ENCODE measurements around the gene PCDH7.

Gene PCDH7

GRCh38 chr4:30726090-30726675, 6.0 kb downstream of the PCDH7 start:
- DNase-seq: no peak

GRCh38 chr4:30727409-30727808, 7.2 kb downstream of the PCDH7 start:
- no peak for DNase-seq

GRCh38 chr4:30728311-30728710, 8.1 kb downstream of the PCDH7 start:
- no peak for DNase-seq

GRCh38 chr4:30743897-30744296, 23.7 kb downstream of the PCDH7 start:
- DNase-seq: no peak

- no peak for DNase-seq
Measured at GRCh38 chr4:30744386-30744785, 24.2 kb downstream of the PCDH7 start.

GRCh38 chr4:30744957-30745640, 24.9 kb downstream of the PCDH7 start:
- peak; percentile 37 for DNase-seq

GRCh38 chr4:30746735-30747134, 26.6 kb downstream of the PCDH7 start:
- no peak for DNase-seq

GRCh38 chr4:30753316-30753715, 33.1 kb downstream of the PCDH7 start:
- DNase-seq: peak; percentile 67

- peak; percentile 59 for DNase-seq
Measured at GRCh38 chr4:30754021-30754420, 33.9 kb downstream of the PCDH7 start.

- DNase-seq: peak; percentile 23
Measured at GRCh38 chr4:30755346-30755745, 35.2 kb downstream of the PCDH7 start.

GRCh38 chr4:30756553-30756952, 36.4 kb downstream of the PCDH7 start:
- DNase-seq: no peak

GRCh38 chr4:30757357-30757756, 37.2 kb downstream of the PCDH7 start:
- DNase-seq: peak; percentile 91

- DNase-seq: no peak
Measured at GRCh38 chr4:30760551-30760950, 40.4 kb downstream of the PCDH7 start.

- DNase-seq: peak; percentile 77
Measured at GRCh38 chr4:30763321-30763727, 43.2 kb downstream of the PCDH7 start.

- no peak for DNase-seq
Measured at GRCh38 chr4:30765022-30765421, 44.9 kb downstream of the PCDH7 start.

- no peak for DNase-seq
Measured at GRCh38 chr4:30767147-30767845, 47.1 kb downstream of the PCDH7 start.

GRCh38 chr4:30768277-30768676, 48.1 kb downstream of the PCDH7 start:
- no peak for DNase-seq

GRCh38 chr4:30769093-30769492, 48.9 kb downstream of the PCDH7 start:
- no peak for DNase-seq

GRCh38 chr4:30770049-30770549, 49.9 kb downstream of the PCDH7 start:
- DNase-seq: peak; percentile 75

- DNase-seq: no peak
Measured at GRCh38 chr4:30770812-30771211, 50.6 kb downstream of the PCDH7 start.

GRCh38 chr4:30776451-30776850, 56.3 kb downstream of the PCDH7 start:
- DNase-seq: no peak

- DNase-seq: no peak
Measured at GRCh38 chr4:30776921-30777415, 56.8 kb downstream of the PCDH7 start.
